H1 (cell line): ENCODE results near the gene FOXF1. TPM values are rescaled to one million over a fixed set of nuclear protein-coding genes. Genes with fewer than 3 reads are reported as not detected.

Experiments used
- CTCF ChIA-PET: fragments of 300-600 bp; sonication (Branson Sonifier 250); formaldehyde crosslinking; loops from one replicate; lab custom pipeline; 2021; ENCODE audit not compliant: partially characterized antibody; lab: Charles Lee
- POLR2A ChIA-PET: fragments of 300-600 bp; sonication (Branson Sonifier 250); formaldehyde crosslinking; loops from one replicate; lab custom pipeline; 2021; ENCODE audit warnings: inconsistent platforms; ENCODE audit not compliant: partially characterized antibody; lab: Charles Lee
- DNase-seq, 2 experiments: peaks; one replicate each; pipeline versions ENCODE4 v3.0.0 to v3.0.0-alpha.2; 2010 to 2022; ENCODE audit warnings: low spot score in 2 of 2, low read depth in 1 of 2, mixed read lengths in 1 of 2
- FAIRE-seq: peaks from 2 replicates; lab custom pipeline; 2011; peaks lifted over from hg19 to GRCh38; lab: Jason Lieb, UNC
- H2AFZ ChIP-seq: 2 replicates; pipeline ENCODE4 v1.8.1; 2012; ENCODE audit warnings: low read length, inconsistent platforms
- H2AK5ac ChIP-seq: 2 replicates; pipeline ENCODE4 v1.6.1; 2013; ENCODE audit warnings: low read depth, low read length
- H2BK120ac ChIP-seq: replicated peaks from 2 replicates; pipeline ENCODE3; 2013; ENCODE audit warnings: low read depth, low read length, inconsistent platforms
- H2BK12ac ChIP-seq: 2 replicates; pipeline ENCODE4 v1.6.1; 2013; ENCODE audit warnings: low read depth, low read length
- H2BK15ac ChIP-seq: 2 replicates; pipeline ENCODE4 v1.6.1; 2013; ENCODE audit warnings: low read length
- H2BK20ac ChIP-seq: 2 replicates; pipeline ENCODE4 v1.6.1; 2013; ENCODE audit warnings: low read length
- H2BK5ac ChIP-seq: 2 replicates; pipeline ENCODE4 v1.6.1; 2013; ENCODE audit warnings: low read depth, low read length
- H3K14ac ChIP-seq: 2 replicates; pipeline ENCODE4 v1.6.1; 2013; ENCODE audit warnings: inconsistent platforms; ENCODE audit not compliant: insufficient read length
- H3K18ac ChIP-seq: 2 replicates; pipeline ENCODE4 v1.6.1; 2013; ENCODE audit warnings: low read length; ENCODE audit errors: extremely low read depth
- H3K23ac ChIP-seq: 2 replicates; pipeline ENCODE4 v1.6.1; 2013; ENCODE audit warnings: inconsistent platforms; ENCODE audit not compliant: insufficient read length
- H3K23me2 ChIP-seq: 2 replicates; pipeline ENCODE4 v1.6.1; 2013; ENCODE audit warnings: low read depth, low read length
- H3K27ac ChIP-seq: 2 replicates; pipeline ENCODE4 v1.6.1; 2011; ENCODE audit warnings: low read depth, low read length, inconsistent platforms
- H3K27me3 ChIP-seq, 4 experiments: replicated peaks in 1 of 4; 1 replicate in 1 of 4; 2 replicates in 3 of 4; pipeline versions ENCODE4 v1.6.1 to v1.8.1; 2011 to 2013; ENCODE audit warnings: low read length in 3 of 4, mild to moderate bottlenecking in 3 of 4, inconsistent platforms in 2 of 4, mixed read lengths in 2 of 4, moderate library complexity in 1 of 4; ENCODE audit not compliant: control insufficient read depth in 3 of 4, insufficient read depth in 3 of 4; ENCODE audit errors: extremely low read depth in 1 of 4
- H3K36me3 ChIP-seq, 4 experiments: 2 replicates each; pipeline versions ENCODE4 v1.6.1 to v1.8.1; 2011 to 2013; ENCODE audit warnings: mild to moderate bottlenecking in 4 of 4, low read length in 3 of 4, moderate library complexity in 2 of 4, control low read depth in 1 of 4, inconsistent platforms in 1 of 4; ENCODE audit not compliant: insufficient read depth in 4 of 4, control insufficient read depth in 2 of 4
- H3K4ac ChIP-seq: replicated peaks from 2 replicates; pipeline ENCODE3; 2013; ENCODE audit warnings: low read length, low read depth, mixed read lengths, inconsistent platforms; ENCODE audit not compliant: insufficient read length
- H3K4me1 ChIP-seq, 4 experiments: replicated peaks in 1 of 4; 1 replicate in 1 of 4; 2 replicates in 3 of 4; pipeline versions ENCODE4 v1.6.1 to v1.8.1; 2011 to 2013; ENCODE audit warnings: low read length in 3 of 4, inconsistent platforms in 2 of 4, mixed read lengths in 1 of 4; ENCODE audit not compliant: insufficient read depth in 4 of 4, control insufficient read depth in 3 of 4
- H3K4me2 ChIP-seq, 2 experiments: 2 replicates each; pipeline versions ENCODE4 v1.6.1 to v1.8.1; 2011 to 2013; ENCODE audit warnings: low read depth in 2 of 2, low read length in 2 of 2, control low read depth in 1 of 2, inconsistent platforms in 1 of 2, mild to moderate bottlenecking in 1 of 2; ENCODE audit not compliant: insufficient read depth in 1 of 2
- H3K4me3 ChIP-seq, 4 experiments: fragments of 200-600, 300-600 bp in 1 of 4; sonication (generic), shearing (Covaris generic), sonication (Bioruptor Twin) in 1 of 4; 2 replicates each; pipeline versions ENCODE4 v1.5.1 to v1.8.1; 2011 to 2016; ENCODE audit warnings: low read length in 4 of 4, low read depth in 3 of 4, control low read depth in 2 of 4, inconsistent platforms in 2 of 4, mild to moderate bottlenecking in 2 of 4, mixed read lengths in 1 of 4, moderate library complexity in 1 of 4; ENCODE audit not compliant: insufficient read depth in 2 of 4; ENCODE audit errors: extremely low read depth in 1 of 4
- H3K56ac ChIP-seq: replicated peaks from 2 replicates; pipeline ENCODE3; 2013; ENCODE audit warnings: low read depth, mild to moderate bottlenecking, mixed read lengths, low read length, inconsistent platforms; ENCODE audit not compliant: insufficient read length
- H3K79me1 ChIP-seq: 2 replicates; pipeline ENCODE4 v1.6.1; 2013; ENCODE audit warnings: low read depth, low read length, control low read depth
- H3K79me2 ChIP-seq, 2 experiments: 2 replicates each; pipeline versions ENCODE4 v1.6.1 to v1.8.1; 2012 to 2013; ENCODE audit warnings: low read length in 2 of 2, mild to moderate bottlenecking in 2 of 2, inconsistent platforms in 1 of 2; ENCODE audit not compliant: insufficient read depth in 2 of 2, control insufficient read depth in 1 of 2
- H3K9ac ChIP-seq, 4 experiments: replicated peaks in 1 of 4; 1 replicate in 1 of 4; 2 replicates in 3 of 4; pipeline versions ENCODE4 v1.6.1 to v1.8.1; 2011 to 2013; ENCODE audit warnings: low read depth in 3 of 4, low read length in 3 of 4, control low read depth in 2 of 4, mild to moderate bottlenecking in 2 of 4, moderate library complexity in 2 of 4, inconsistent platforms in 1 of 4; ENCODE audit errors: extremely low read depth in 1 of 4
- H3K9me3 ChIP-seq, 2 experiments: 2 replicates each; pipeline versions ENCODE4 v1.6.1 to v1.8.1; 2012 to 2013; ENCODE audit warnings: mild to moderate bottlenecking in 2 of 2, moderate library complexity in 2 of 2, control low read depth in 1 of 2, inconsistent platforms in 1 of 2, low read depth in 1 of 2, low read length in 1 of 2, mixed read lengths in 1 of 2; ENCODE audit not compliant: insufficient read depth in 2 of 2
- H4K20me1 ChIP-seq, 2 experiments: replicated peaks in 1 of 2; 2 replicates each; pipeline versions ENCODE3 to v1.8.1; 2011 to 2013; ENCODE audit warnings: inconsistent platforms in 2 of 2, low read length in 2 of 2, mild to moderate bottlenecking in 1 of 2; ENCODE audit not compliant: insufficient read depth in 2 of 2, control insufficient read depth in 1 of 2
- H4K5ac ChIP-seq: 2 replicates; pipeline ENCODE4 v1.6.1; 2013; ENCODE audit warnings: low read length, low read depth, mixed read lengths, inconsistent platforms; ENCODE audit not compliant: insufficient read length
- H4K8ac ChIP-seq: 2 replicates; pipeline ENCODE4 v1.8.0; 2013; ENCODE audit warnings: mild to moderate bottlenecking, moderate library complexity, low read length, inconsistent platforms; ENCODE audit not compliant: insufficient read depth; ENCODE audit errors: extremely low read depth
- H4K91ac ChIP-seq: replicated peaks from 2 replicates; pipeline ENCODE3; 2013; ENCODE audit warnings: low read length, mixed read lengths, inconsistent platforms; ENCODE audit not compliant: insufficient read length
- CTBP2 ChIP-seq: IDR thresholded peaks from 2 replicates; pipeline ENCODE4 v1.7.0; 2011; ENCODE audit warnings: borderline replicate concordance, mild to moderate bottlenecking, moderate library complexity, mixed read lengths, low read length; ENCODE audit not compliant: insufficient read depth, insufficient read length
- CTCF ChIP-seq, 3 experiments: IDR thresholded peaks; 1 replicate in 2 of 3; 2 replicates in 1 of 3; pipeline versions ENCODE4 v1.5.1 to v1.6.1; 2011; ENCODE audit warnings: low read length in 3 of 3, mild to moderate bottlenecking in 3 of 3, inconsistent platforms in 2 of 3, low read depth in 1 of 3, moderate library complexity in 1 of 3; ENCODE audit not compliant: insufficient read depth in 1 of 3; ENCODE audit errors: control extremely low read depth in 1 of 3
- GABPA ChIP-seq: IDR thresholded peaks from 2 replicates; pipeline ENCODE4 v1.6.1; 2011; ENCODE audit warnings: mild to moderate bottlenecking, low read length, moderate library complexity, borderline replicate concordance; ENCODE audit not compliant: insufficient read depth
- MAFK ChIP-seq: IDR thresholded peaks from 2 replicates; pipeline ENCODE4 v1.6.1; 2012; ENCODE audit warnings: low read depth, mild to moderate bottlenecking, improper control_type of control experiment, low read length
- RAD21 ChIP-seq, 2 experiments: IDR thresholded peaks in 1 of 2; conservative IDR thresholded peaks in 1 of 2; 2 replicates each; pipeline ENCODE4 v1.6.1; 2011; ENCODE audit warnings: low read depth in 2 of 2, low read length in 2 of 2, improper control_type of control experiment in 1 of 2, inconsistent platforms in 1 of 2, mild to moderate bottlenecking in 1 of 2, moderate library complexity in 1 of 2
- RFX5 ChIP-seq: IDR thresholded peaks from 2 replicates; pipeline ENCODE4 v1.6.1; 2011; ENCODE audit warnings: low read depth, low read length, improper control_type of control experiment, borderline replicate concordance
- RNF2 ChIP-seq: fragments of 200-900, 300-1000 bp; sonication (generic); IDR thresholded peaks from 2 replicates; pipeline ENCODE4 v1.7.1; 2016; ENCODE audit warnings: borderline replicate concordance, low read depth, mild to moderate bottlenecking, antibody characterized with exemption, low read length; ENCODE audit not compliant: poor library complexity, severe bottlenecking; ENCODE audit errors: missing control alignments
- WGBS, 2 experiments: shearing (Covaris generic) in 1 of 2; methylation state at CpG; one replicate each; pipeline versions ENCODE4 v1.1.6 to v1.1.7; 2013 to 2015; ENCODE audit warnings: low lambda C conversion rate in 2 of 2, mixed read lengths in 2 of 2, inconsistent platforms in 1 of 2, low coverage in 1 of 2, missing lambda C conversion rate in 1 of 2; ENCODE audit not compliant: insufficient replicate concordance in 2 of 2, insufficient coverage in 1 of 2, insufficient read length in 1 of 2; ENCODE audit errors: extremely low coverage in 1 of 2, missing lambda C conversion rate in 1 of 2; 5-methylcytosine and 5-hydroxymethylcytosine counted together
- polyA plus RNA-seq, 7 experiments: library from polyadenylated mRNA; depleted of rRNA in 3 of 7; stranded (reverse) in 5 of 7; unstranded in 2 of 7; fragments of >200 nt in 5 of 7; fragments of 200-250 nt in 2 of 7; gene quantifications; 1 replicate in 5 of 7; 2 replicates in 1 of 7; 4 replicates in 1 of 7; pipeline versions ENCODE4 v1.2.1 to v1.2.3, GENCODE V29; 2011 to 2013; ENCODE audit warnings: missing spikeins in 2 of 7, mixed read lengths in 2 of 7
- total RNA-seq: library from RNA; stranded (reverse); fragmentation: NEBNext Ultra II Directional; extraction: Animal tissue kit (Norgen Biotek cat#: 25700); gene quantifications from 2 replicates; pipeline ENCODE4 v1.2.1, GENCODE V29; 2021

The FOXF1 gene
- total and polyA plus RNA-seq, 2 of the 8 experiments (the other 6 are each of a cell fraction or from before 2014, with no cell fraction given), result 0.02 TPM; not detected in 1

- WGBS, 2 experiments, result 6% methylated on average over 18 of the region's 29 CpGs; no CpG with 5 or more reads in 1 of the 2 experiments
- Histone ChIP-seq H3K79me1 (peaks cover 2% of the 10 kb centered on the region), H3K23me2 (no peaks in the 10 kb centered on the region; the same call in 1 of the 2 replicates), H2BK5ac (no peak overlapping the region), H2BK12ac (no peak overlapping the region), H3K27me3 (peaks cover 98 to 100% (median 99%) of the 10 kb centered on the region in 4 experiments), H3K4me2 (peak overlapping the region; percentile 39 to 56; a peak in 3 of 4 replicates), H3K36me3 (peaks cover 0 to 4% (median 0%) of the 10 kb centered on the region in 4 experiments; a peak in 1 of 8 replicates), H3K56ac (no peak overlapping the region), H3K79me2 (no peaks in the 10 kb centered on the region), H3K9ac (no peak overlapping the region), H4K8ac (no peak overlapping the region; the same call in 1 of the 2 replicates), H3K4me1 (peaks cover 4 to 29% (median 17%) of the 10 kb centered on the region in 4 experiments), H2BK120ac (no peak overlapping the region), H3K4me3 (peak overlapping the region in 1 of 4 experiments; percentile 37; a peak in 3 of 8 replicates), H2AK5ac (no peak overlapping the region), H2BK15ac (no peak overlapping the region), H3K14ac (no peak overlapping the region), H2AFZ (no peak overlapping the region), H2BK20ac (0 out of 2 replicates have a peak overlapping the region, but pooled peaks have one; percentile 21), H4K5ac (no peak overlapping the region), H4K20me1 (peaks cover 24 to 35% of the 10 kb centered on the region in 2 experiments), H4K91ac (no peak overlapping the region), H3K4ac (no peak overlapping the region)
- no peak for DNase-seq
- FAIRE-seq, result no peak
- ChIA-PET CTCF (interaction anchor here (1.2 to 1.3 kb wide), 3 partner anchors 13 to 245 kb away, joined by 3 to 7 read pairs (median 3); partner anchors contain the start of gene FOXF1), POLR2A (interaction anchor here (0.8 kb wide), 1 partner anchor 18 kb away, joined by 4 read pairs; no protein-coding TSS in a partner anchor)
- TF ChIP-seq MAFK (no peak), CTCF (IDR thresholded peaks at IDR 0.05; ENCODE audit: control extremely low read depth in 1 of 3, insufficient read depth in 1 of 3, low read depth in 1 of 3, low read length in 3 of 3) (peak; percentile 8 to 25 (median 19); a peak in 3 of 4 replicates), RFX5 (no peak), GABPA (0 out of 2 replicates have a peak, but pooled peaks have one; percentile 6), CTBP2 (no peak), RAD21 (IDR thresholded peaks at IDR 0.05 in 1 of 2, conservative IDR thresholded peaks at IDR 0.05 in 1 of 2; ENCODE audit: low read depth in 2 of 2, low read length in 2 of 2) (peak in 1 of 2 experiments; percentile 21; a peak in 2 of 4 replicates), RNF2 (peak; percentile 61)
- TF ChIP-seq, all 59 proteins: peak for 4
- Histone ChIP-seq H3K27ac (no peak overlapping the region), H3K9me3 (no peaks in the 10 kb centered on the region; a peak in 1 of 4 replicates), H3K18ac (no peak overlapping the region; the same call in 1 of the 2 replicates), H3K23ac (no peak overlapping the region)
These were observed 12.1 kb upstream of the FOXF1 start for GRCh38 chr16:86498155-86498670.
